GM12874 (cell line): ENCODE measurements around the gene SEMA4C.

ENCODE experiments used
- CTCF ChIP-seq: IDR thresholded peaks from 2 replicates; pipeline ENCODE4 v1.5.1; 2011; ENCODE audit warnings: low read depth, mild to moderate bottlenecking, control low read depth, low read length, moderate library complexity; ENCODE audit not compliant: insufficient read depth

SEMA4C gene

GRCh38 chr2:96882230-96882629, 12.3 kb upstream of the SEMA4C start:
- TF ChIP-seq CTCF = no peak

GRCh38 chr2:96881349-96882195, 11.7 kb upstream of the SEMA4C start:
- TF ChIP-seq CTCF = no peak

GRCh38 chr2:96880891-96881273, 11.0 kb upstream of the SEMA4C start:
- no peak for TF ChIP-seq CTCF

- TF ChIP-seq CTCF = no peak
Measured at GRCh38 chr2:96879545-96880040, 9.7 kb upstream of the SEMA4C start.

- no peak for TF ChIP-seq CTCF
Measured at GRCh38 chr2:96878796-96879544, 9.1 kb upstream of the SEMA4C start.

GRCh38 chr2:96878171-96878570, 8.3 kb upstream of the SEMA4C start:
- TF ChIP-seq CTCF = no peak

GRCh38 chr2:96877631-96878092, 7.8 kb upstream of the SEMA4C start:
- TF ChIP-seq CTCF = no peak
